Endothelial cell of umbilical vein (primary cell): Measurements from ENCODE around the gene PTPN14. TPM values are rescaled to one million over a fixed set of nuclear protein-coding genes. Genes with fewer than 3 reads are reported as not detected.

Experiments used
- BruUV-seq: library from RNA; stranded (reverse); fragments of 400-500 nt; replicated peaks from 2 replicates; lab custom pipeline; 2021; lab: Mats Ljungman, UMichigan
- CTCF ChIA-PET: fragments of 300-600, 350-600 bp; sonication (Branson Sonifier 250); formaldehyde crosslinking; loops from one replicate; lab custom pipeline; 2021; ENCODE audit warnings: antibody characterized with exemption, inconsistent platforms; lab: Charles Lee
- POLR2A ChIA-PET: fragments of 300-600, 350-600 bp; sonication (Branson Sonifier 250); formaldehyde crosslinking; loops from one replicate; lab custom pipeline; 2021; ENCODE audit warnings: antibody characterized with exemption, inconsistent platforms; lab: Charles Lee
- DNase-seq: peaks from one replicate; pipeline ENCODE4 v3.0.0-alpha.2; 2011; ENCODE audit warnings: low read depth, low spot score
- FAIRE-seq: peaks from 2 replicates; lab custom pipeline; 2011; peaks lifted over from hg19 to GRCh38; lab: Jason Lieb, UNC
- H2AFZ ChIP-seq: 2 replicates; pipeline ENCODE4 v1.6.0; 2012; ENCODE audit warnings: low read depth, low read length, control low read depth, inconsistent platforms
- H3K27ac ChIP-seq: 2 replicates; pipeline ENCODE4 v1.5.1; 2011; ENCODE audit warnings: low read depth, mild to moderate bottlenecking, control low read depth, low read length, moderate library complexity; ENCODE audit not compliant: insufficient read depth
- H3K27me3 ChIP-seq, 2 experiments: 2 replicates each; pipeline versions ENCODE4 v1.6.0 to v1.6.1; 2011; ENCODE audit warnings: low read length in 2 of 2, mixed read lengths in 1 of 2; ENCODE audit not compliant: control insufficient read depth in 2 of 2, insufficient read depth in 2 of 2
- H3K36me3 ChIP-seq, 2 experiments: 2 replicates in 1 of 2; 3 replicates in 1 of 2; pipeline ENCODE4 v1.5.1; 2011; ENCODE audit warnings: low read length in 2 of 2, mild to moderate bottlenecking in 1 of 2, moderate library complexity in 1 of 2; ENCODE audit not compliant: control insufficient read depth in 2 of 2, insufficient read depth in 2 of 2; ENCODE audit errors: extremely low read depth in 1 of 2
- H3K4me1 ChIP-seq: 3 replicates; pipeline ENCODE4 v1.5.1; 2011; ENCODE audit warnings: mild to moderate bottlenecking, low read length; ENCODE audit not compliant: control insufficient read depth, insufficient read depth; ENCODE audit errors: extremely low read depth
- H3K4me2 ChIP-seq: 2 replicates; pipeline ENCODE4 v1.6.1; 2011; ENCODE audit warnings: low read length, control low read depth, mixed read lengths; ENCODE audit not compliant: insufficient read depth
- H3K4me3 ChIP-seq, 3 experiments: fragments of 200-600 bp in 1 of 3; sonication (generic), shearing (Covaris generic) in 1 of 3; replicated peaks in 1 of 3; 2 replicates each; pipeline ENCODE4 v1.5.1; 2011 to 2016; ENCODE audit warnings: control low read depth in 3 of 3, low read length in 3 of 3, mild to moderate bottlenecking in 2 of 3, inconsistent platforms in 1 of 3, low read depth in 1 of 3, moderate library complexity in 1 of 3; ENCODE audit not compliant: insufficient read depth in 1 of 3
- H3K79me2 ChIP-seq: 2 replicates; pipeline ENCODE4 v1.6.0; 2012; ENCODE audit warnings: low read length, inconsistent platforms; ENCODE audit not compliant: control insufficient read depth, insufficient read depth
- H3K9ac ChIP-seq: replicated peaks from 2 replicates; pipeline ENCODE3; 2011; ENCODE audit warnings: low read length, control low read depth; ENCODE audit not compliant: insufficient read depth; ENCODE audit errors: extremely low read depth
- H3K9me1 ChIP-seq: replicated peaks from 3 replicates; pipeline ENCODE4 v1.6.0; 2011; ENCODE audit warnings: mild to moderate bottlenecking, low read length; ENCODE audit not compliant: control insufficient read depth, insufficient read depth; ENCODE audit errors: extremely low read depth
- H3K9me3 ChIP-seq: replicated peaks from 2 replicates; pipeline ENCODE4 v1.5.1; 2012; ENCODE audit warnings: low read length, inconsistent platforms; ENCODE audit not compliant: control insufficient read depth, insufficient read depth
- H4K20me1 ChIP-seq: replicated peaks from 2 replicates; pipeline ENCODE3; 2011; ENCODE audit warnings: mild to moderate bottlenecking, low read length; ENCODE audit not compliant: control insufficient read depth, insufficient read depth; ENCODE audit errors: extremely low read depth
- CTCF ChIP-seq, 2 donors: IDR thresholded peaks; 1 replicate in 1 of 2; 2 replicates in 1 of 2; pipeline ENCODE4 v1.5.1; 2011; ENCODE audit warnings: low read length in 2 of 2, mild to moderate bottlenecking in 2 of 2, moderate library complexity in 2 of 2, control low read depth in 1 of 2, inconsistent platforms in 1 of 2, low read depth in 1 of 2; ENCODE audit not compliant: insufficient read depth in 1 of 2; ENCODE audit errors: extremely low read depth in 1 of 2
- EZH2 ChIP-seq: IDR thresholded peaks from 2 replicates; pipeline ENCODE4 v1.6.1; 2012; ENCODE audit warnings: borderline replicate concordance, low read depth, mild to moderate bottlenecking, moderate library complexity, low read length, inconsistent platforms; ENCODE audit not compliant: severe bottlenecking
- GATA2 ChIP-seq: IDR thresholded peaks from 2 replicates; pipeline ENCODE4 v1.7.0; 2011; ENCODE audit warnings: low read depth, mild to moderate bottlenecking, moderate library complexity, mixed read lengths, low read length; ENCODE audit not compliant: insufficient read length, insufficient read depth
- POLR2AphosphoS5 ChIP-seq: IDR thresholded peaks from 2 replicates; pipeline ENCODE4 v1.6.1; 2012; ENCODE audit warnings: low read depth, mild to moderate bottlenecking, control low read depth, low read length, moderate library complexity; ENCODE audit not compliant: insufficient read depth
- dilution Hi-C: fragments of 300-500 bp; cut with MboI; formaldehyde crosslinking; loops from one replicate; pipeline ENCODE4 v1.15.0; 2019; ENCODE audit warnings: low sequenced_read_pairs; ENCODE audit not compliant: extremely low pct_ligation_motif_present
- intact Hi-C: fragments of 100-400 bp; cut with micrococcal nuclease; formaldehyde crosslinking; loops from one replicate; pipeline ENCODE4 v1.10.0; 2022
- polyA plus RNA-seq, 4 experiments: library from polyadenylated mRNA; depleted of rRNA in 3 of 4; stranded (reverse) in 3 of 4; unstranded in 1 of 4; fragments of >200 nt; gene quantifications; 2 replicates each; pipeline versions ENCODE4 v1.2.1 to v1.2.3, GENCODE V29; 2011 to 2012; ENCODE audit warnings: missing spikeins in 1 of 4
- total RNA-seq: library from RNA; stranded (reverse); gene quantifications from 2 replicates; pipeline ENCODE4 v1.2.3, GENCODE V29; 2021

PTPN14 gene
- total and polyA plus RNA-seq, 2 donors (not counting 3 experiments of a cell fraction or from before 2014, with no cell fraction given) = 18.5 to 93.0 TPM

GRCh38 chr1:214377886-214378285, 173.5 kb downstream of the PTPN14 start:
- no peak for TF ChIP-seq EZH2
- H3K4me3 ChIP-seq = no peak overlapping the region
- BruUV-seq = no TSS peak
- H2AFZ ChIP-seq = no peak overlapping the region
- no peak overlapping the region for H3K27ac ChIP-seq
- CTCF ChIA-PET = interaction anchor here (0.6 to 3.4 kb wide), 3 partner anchors 207 to 222 kb away, joined by 3 to 17 read pairs (median 5); no protein-coding TSS in a partner anchor
- H3K4me1 ChIP-seq = no peaks in the 10 kb centered on the region
- no peaks in the 10 kb centered on the region for H3K9me1 ChIP-seq
- no peak overlapping the region for H3K4me2 ChIP-seq
- peaks cover 2% of the 10 kb centered on the region for H3K79me2 ChIP-seq
- peak; percentile 17 for DNase-seq
- no peaks in the 10 kb centered on the region for H3K9me3 ChIP-seq
- no peaks in the 10 kb centered on the region for H3K27me3 ChIP-seq
- POLR2A ChIA-PET = no interaction called here
- H3K9ac ChIP-seq = no peak overlapping the region
- H3K36me3 ChIP-seq = peaks cover 11 to 21% of the 10 kb centered on the region in 2 experiments
- intact Hi-C loops (no loop called here), dilution Hi-C loops (no loop called here)
- no peak for FAIRE-seq
- no peaks in the 10 kb centered on the region for H4K20me1 ChIP-seq

GRCh38 chr1:214377485-214377884, 173.9 kb downstream of the PTPN14 start:
- no TSS peak for BruUV-seq
- Histone ChIP-seq H3K4me2 (no peak overlapping the region), H3K27ac (no peak overlapping the region), H3K4me1 (no peaks in the 10 kb centered on the region), H2AFZ (no peak overlapping the region), H3K27me3 (no peaks in the 10 kb centered on the region), H4K20me1 (no peaks in the 10 kb centered on the region), H3K36me3 (peaks cover 13 to 19% of the 10 kb centered on the region in 2 experiments), H3K9ac (no peak overlapping the region), H3K79me2 (peaks cover 2% of the 10 kb centered on the region), H3K4me3 (no peak overlapping the region), H3K9me3 (no peaks in the 10 kb centered on the region), H3K9me1 (no peaks in the 10 kb centered on the region)
- CTCF ChIA-PET = interaction anchor here (1.0 kb wide), 1 partner anchor 208 kb away, joined by 3 read pairs; no protein-coding TSS in a partner anchor
- no peak for TF ChIP-seq CTCF (IDR thresholded peaks at IDR 0.05; ENCODE audit: extremely low read depth in 1 of 2, insufficient read depth in 1 of 2, low read depth in 1 of 2, low read length in 2 of 2)
- TF ChIP-seq POLR2AphosphoS5 = no peak
- TF ChIP-seq GATA2 = no peak
- intact Hi-C loops (no loop called here), dilution Hi-C loops (no loop called here)
- POLR2A ChIA-PET = no interaction called here
- DNase-seq (no peak), FAIRE-seq (peak; percentile 37)
